ENCODE results near the gene FAM228A. TPM values are rescaled to one million over a fixed set of nuclear protein-coding genes. Genes with fewer than 3 reads are reported as not detected.
"Not testable (repeated sequence)": the region's sequence is repeated elsewhere in the genome, so short reads cannot be mapped to it uniquely, and the experiment has no call there.

FAM228A gene
- under 1 TPM in 1 of 2 donors, not detected in 1; 0.48 TPM for total RNA-seq

DNA sequence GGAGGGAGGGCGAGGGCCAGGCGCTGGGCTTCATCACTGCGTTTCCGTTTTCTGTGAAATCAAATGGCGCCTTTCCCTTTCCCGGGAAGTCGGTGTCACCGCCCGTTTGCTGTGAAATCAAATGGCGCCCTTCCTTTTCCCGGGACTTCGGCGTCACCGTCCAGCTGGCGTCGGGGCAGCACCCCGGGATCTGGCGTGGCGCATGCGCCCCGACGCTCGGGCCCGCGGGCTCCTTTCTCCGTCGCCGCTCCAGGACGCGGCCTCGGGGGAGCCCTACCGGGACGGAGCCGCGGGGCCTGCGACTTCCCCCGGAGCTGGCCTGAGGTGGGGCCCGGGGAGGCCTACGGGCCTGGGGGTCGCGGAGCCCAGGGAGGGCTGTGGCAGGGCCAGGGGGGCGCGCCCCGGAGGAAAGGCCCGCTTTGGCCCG, at the start of gene FAM228A:
Gene FAM228A, plus strand, starts transcription at position 203 of the 427 bp plus-strand sequence. CDS start 428 bp downstream, outside the sequence.
- no peaks in the 10 kb centered on the region for H3K36me3 Mint-ChIP-seq (ENCODE audit: low read depth)
- H3K27ac Mint-ChIP-seq: no peak within 1 kb of the TSS
- H3K4me3 Mint-ChIP-seq: no peak within 1 kb of the TSS
- peaks cover 4% of the 10 kb centered on the region for H3K27me3 Mint-ChIP-seq
- H3K9me3 Mint-ChIP-seq: no peaks in the 10 kb centered on the region
- H3K4me1 Mint-ChIP-seq: no peaks in the 10 kb centered on the region
- ATAC-seq (replicated peaks): no peak

GRCh38 chr2:24125956-24126355, 48.9 kb upstream of the FAM228A start:
- H3K9me3 Mint-ChIP-seq: no peaks in the 10 kb centered on the region
- peaks cover 5% of the 10 kb centered on the region for H3K4me1 Mint-ChIP-seq
- H3K36me3 Mint-ChIP-seq (ENCODE audit: low read depth): no peaks in the 10 kb centered on the region
- no peaks in the 10 kb centered on the region for H3K27me3 Mint-ChIP-seq
- H3K27ac Mint-ChIP-seq: no peak overlapping the region
- no peak for ATAC-seq (replicated peaks)
- no peak overlapping the region for H3K4me3 Mint-ChIP-seq

DNA sequence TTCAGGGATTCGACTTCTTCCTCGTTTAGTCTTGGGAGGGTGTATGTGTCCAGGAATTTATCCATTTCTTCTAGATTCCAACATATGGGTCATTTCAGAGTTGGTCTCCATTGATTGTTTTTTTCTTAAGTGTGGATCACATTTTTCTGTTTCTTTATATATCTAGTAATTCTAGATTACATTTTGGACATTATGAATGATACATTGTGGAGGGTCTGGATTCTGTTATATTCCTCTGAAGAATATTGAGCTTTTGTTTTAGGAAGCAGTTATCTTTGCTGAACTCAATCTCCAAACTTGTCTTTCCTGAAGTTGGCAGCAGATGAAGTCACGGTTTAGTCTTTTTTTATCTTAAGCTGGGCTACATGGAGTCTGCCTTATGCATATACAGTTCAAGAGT, 42.3 kb upstream of the FAM228A start:
- H3K36me3 Mint-ChIP-seq (ENCODE audit: low read depth): no peaks in the 10 kb centered on the region

DNA sequence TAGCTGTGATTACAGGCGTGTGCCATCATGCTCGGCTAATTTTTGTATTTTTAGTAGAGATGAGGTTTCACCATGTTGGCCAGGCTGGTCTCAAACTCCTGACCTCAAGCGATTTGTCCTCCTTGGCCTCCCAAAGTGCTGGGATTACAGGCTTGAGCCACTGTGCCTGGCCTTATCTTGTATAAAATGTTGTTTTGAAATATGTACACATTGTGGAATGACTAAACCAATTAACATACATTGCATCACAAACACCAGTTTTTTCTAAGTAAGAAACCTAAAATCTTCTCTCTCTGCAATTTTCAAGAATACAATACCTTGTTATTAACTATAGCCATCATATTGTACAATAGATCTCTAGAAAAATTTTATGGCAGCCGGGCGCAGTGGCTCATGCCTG, 34.5 kb upstream of the FAM228A start:
- H3K36me3 Mint-ChIP-seq (ENCODE audit: low read depth); H3K27ac Mint-ChIP-seq; H3K27me3 Mint-ChIP-seq; ATAC-seq (replicated peaks); H3K4me3 Mint-ChIP-seq; H3K9me3 Mint-ChIP-seq; H3K4me1 Mint-ChIP-seq: not testable (repeated sequence)

More for the DNA sequence above, 42.3 kb upstream of the FAM228A start:
- Mint-ChIP-seq H3K27me3 (no peaks in the 10 kb centered on the region), H3K27ac (no peak overlapping the region), H3K9me3 (peaks cover 5% of the 10 kb centered on the region), H3K4me1 (no peaks in the 10 kb centered on the region), H3K4me3 (no peak overlapping the region)
- ATAC-seq (replicated peaks): no peak

DNA sequence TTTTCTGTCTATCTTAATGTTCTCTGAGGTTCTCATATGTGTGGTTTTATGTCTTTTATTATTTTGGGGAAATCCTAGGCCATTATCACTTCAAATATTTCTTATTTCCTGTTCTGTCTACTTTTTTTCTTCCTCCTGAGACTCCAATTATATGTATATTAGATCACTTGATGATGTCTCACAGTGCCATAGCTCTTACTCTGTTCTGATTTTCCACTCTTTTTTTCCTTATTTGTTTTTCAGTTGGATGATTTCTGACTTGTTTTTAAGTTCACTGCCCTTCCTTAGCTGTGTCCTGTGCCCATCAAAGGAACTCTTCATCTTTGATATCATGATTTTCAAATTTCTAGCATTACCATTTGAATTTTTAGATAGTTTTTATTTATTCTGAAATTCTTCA, 27.5 kb upstream of the FAM228A start:
- H3K27me3 Mint-ChIP-seq: no peaks in the 10 kb centered on the region
- H3K27ac Mint-ChIP-seq: no peak overlapping the region
- H3K9me3 Mint-ChIP-seq: peaks cover 18% of the 10 kb centered on the region
- H3K36me3 Mint-ChIP-seq (ENCODE audit: low read depth): peaks cover 17% of the 10 kb centered on the region
- no peak for ATAC-seq (replicated peaks)
- H3K4me3 Mint-ChIP-seq: no peak overlapping the region
- H3K4me1 Mint-ChIP-seq: no peaks in the 10 kb centered on the region

DNA sequence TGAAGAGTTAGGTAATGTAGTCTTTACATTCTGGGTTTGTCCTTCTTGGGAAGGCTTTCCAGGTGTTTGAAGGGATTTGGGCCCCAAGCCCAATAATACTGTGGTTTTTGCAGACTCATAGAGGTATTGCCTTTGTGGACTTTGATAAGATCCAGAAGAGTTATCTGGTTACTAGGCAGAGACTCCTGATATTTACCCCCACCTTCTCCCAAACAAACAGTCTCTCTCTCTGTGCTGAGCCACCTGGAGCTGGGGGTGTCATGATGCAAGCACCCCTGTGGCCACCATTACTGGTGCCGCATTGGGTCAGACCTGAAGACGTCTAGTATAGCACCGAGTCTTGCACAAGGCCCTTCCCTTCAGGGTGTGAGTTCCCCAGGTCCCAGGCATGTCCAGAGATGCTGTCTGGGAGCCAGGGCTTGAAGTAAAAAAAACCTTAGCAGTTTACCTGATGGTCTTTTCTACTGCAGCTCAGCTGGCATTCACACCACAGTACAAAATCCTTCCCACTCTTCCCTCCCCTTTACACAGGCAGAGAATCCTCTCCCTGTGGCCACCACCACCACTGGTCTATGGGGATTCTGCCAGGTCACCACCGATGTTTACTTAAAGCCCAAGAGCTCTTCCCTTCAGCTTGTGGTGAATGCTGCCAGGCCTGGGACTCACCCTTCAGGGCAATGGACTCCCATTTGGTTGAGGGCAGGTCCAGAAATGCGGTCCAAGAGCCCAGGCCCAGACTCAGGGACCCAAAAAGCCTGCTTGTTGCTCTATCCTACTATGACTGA, 22.2 kb upstream of the FAM228A start:
- no peaks in the 10 kb centered on the region for H3K4me1 Mint-ChIP-seq
- H3K9me3 Mint-ChIP-seq: peaks cover 13% of the 10 kb centered on the region
- no peak for ATAC-seq (replicated peaks)
- peaks cover 12% of the 10 kb centered on the region for H3K36me3 Mint-ChIP-seq (ENCODE audit: low read depth)
- H3K4me3 Mint-ChIP-seq: no peak overlapping the region
- H3K27ac Mint-ChIP-seq: no peak overlapping the region
- no peaks in the 10 kb centered on the region for H3K27me3 Mint-ChIP-seq

GRCh38 chr2:24153478-24153877, 21.4 kb upstream of the FAM228A start:
- ATAC-seq (replicated peaks): no peak
- Mint-ChIP-seq H3K27ac (no peak overlapping the region), H3K27me3 (no peaks in the 10 kb centered on the region), H3K36me3 (ENCODE audit: low read depth) (peaks cover 6% of the 10 kb centered on the region), H3K4me3 (no peak overlapping the region), H3K4me1 (no peaks in the 10 kb centered on the region), H3K9me3 (peaks cover 7% of the 10 kb centered on the region)

DNA sequence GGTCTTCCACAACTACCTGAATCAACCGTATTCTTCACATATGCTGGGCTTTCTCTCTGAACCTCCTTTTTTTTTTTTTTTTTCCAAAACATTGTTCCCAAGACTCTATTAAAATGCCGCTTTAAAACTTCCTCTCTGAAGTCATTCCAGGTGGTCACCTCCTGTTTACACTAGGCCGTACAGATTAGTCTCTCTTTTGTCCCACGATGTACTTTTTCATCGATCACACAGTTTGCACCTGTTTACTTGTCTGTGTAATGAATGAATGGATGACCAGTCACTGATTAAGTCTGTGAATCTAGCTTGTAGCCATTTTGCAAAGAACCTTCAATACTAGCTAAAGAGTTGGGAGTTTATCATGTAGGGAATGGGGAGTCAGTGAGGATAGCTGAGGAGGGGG, 16.7 kb upstream of the FAM228A start:
- no peaks in the 10 kb centered on the region for H3K4me1 Mint-ChIP-seq
- H3K36me3 Mint-ChIP-seq (ENCODE audit: low read depth): peaks cover 5% of the 10 kb centered on the region
- no peaks in the 10 kb centered on the region for H3K9me3 Mint-ChIP-seq
- H3K27me3 Mint-ChIP-seq: no peaks in the 10 kb centered on the region
- ATAC-seq (replicated peaks): no peak
- H3K27ac Mint-ChIP-seq: no peak overlapping the region
- no peak overlapping the region for H3K4me3 Mint-ChIP-seq

DNA sequence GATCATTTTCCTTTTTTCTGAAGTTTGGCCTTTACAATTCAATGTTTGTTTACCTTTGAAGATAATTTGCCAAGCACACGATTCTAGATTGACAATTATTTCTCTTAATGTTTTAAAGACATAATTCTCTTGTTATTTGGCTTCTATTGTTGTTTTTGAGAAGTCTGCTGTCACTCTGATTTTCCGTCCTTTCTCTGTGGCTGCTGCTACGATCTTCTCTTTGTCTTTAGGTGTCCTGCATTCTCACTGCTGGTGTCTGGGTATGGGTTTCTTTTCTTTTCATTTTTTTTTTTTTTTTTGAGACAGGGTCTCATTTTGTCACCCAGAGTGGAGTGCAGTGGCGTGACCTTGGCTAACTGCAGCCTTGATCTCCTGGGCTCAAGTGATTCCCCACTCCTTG, 15.1 kb upstream of the FAM228A start:
- no peaks in the 10 kb centered on the region for H3K9me3 Mint-ChIP-seq
- no peak overlapping the region for H3K4me3 Mint-ChIP-seq
- no peak overlapping the region for H3K27ac Mint-ChIP-seq
- no peaks in the 10 kb centered on the region for H3K27me3 Mint-ChIP-seq
- no peaks in the 10 kb centered on the region for H3K4me1 Mint-ChIP-seq
- peaks cover 5% of the 10 kb centered on the region for H3K36me3 Mint-ChIP-seq (ENCODE audit: low read depth)
- no peak for ATAC-seq (replicated peaks)

- Mint-ChIP-seq H3K27ac (no peak overlapping the region), H3K9me3 (no peaks in the 10 kb centered on the region), H3K4me1 (no peaks in the 10 kb centered on the region), H3K36me3 (ENCODE audit: low read depth) (peaks cover 5% of the 10 kb centered on the region), H3K27me3 (no peaks in the 10 kb centered on the region), H3K4me3 (no peak overlapping the region)
- ATAC-seq (replicated peaks): no peak
Measured at GRCh38 chr2:24160761-24161160, 14.1 kb upstream of the FAM228A start.

- Mint-ChIP-seq H3K27me3 (no peaks in the 10 kb centered on the region), H3K4me1 (no peaks in the 10 kb centered on the region), H3K27ac (no peak overlapping the region), H3K36me3 (ENCODE audit: low read depth) (peaks cover 5% of the 10 kb centered on the region), H3K4me3 (no peak overlapping the region), H3K9me3 (no peaks in the 10 kb centered on the region)
- no peak for ATAC-seq (replicated peaks)
Measured at GRCh38 chr2:24162494-24162893, 12.4 kb upstream of the FAM228A start.

- H3K4me3 Mint-ChIP-seq: no peak overlapping the region
- H3K4me1 Mint-ChIP-seq: no peaks in the 10 kb centered on the region
- peaks cover 5% of the 10 kb centered on the region for H3K36me3 Mint-ChIP-seq (ENCODE audit: low read depth)
- no peak overlapping the region for H3K27ac Mint-ChIP-seq
- no peaks in the 10 kb centered on the region for H3K9me3 Mint-ChIP-seq
- ATAC-seq (replicated peaks): no peak
- no peaks in the 10 kb centered on the region for H3K27me3 Mint-ChIP-seq
Measured at GRCh38 chr2:24163186-24163585, 11.7 kb upstream of the FAM228A start.

- no peak for ATAC-seq (replicated peaks)
- Mint-ChIP-seq H3K4me1 (no peaks in the 10 kb centered on the region), H3K27ac (no peak overlapping the region), H3K4me3 (no peak overlapping the region), H3K9me3 (no peaks in the 10 kb centered on the region), H3K36me3 (ENCODE audit: low read depth) (peaks cover 5% of the 10 kb centered on the region), H3K27me3 (no peaks in the 10 kb centered on the region)
Measured at GRCh38 chr2:24163601-24164000, 11.3 kb upstream of the FAM228A start.

GRCh38 chr2:24164416-24164973, 10.4 kb upstream of the FAM228A start:
- Mint-ChIP-seq H3K27ac (no peak overlapping the region), H3K9me3 (no peaks in the 10 kb centered on the region), H3K4me3 (no peak overlapping the region), H3K4me1 (no peaks in the 10 kb centered on the region), H3K27me3 (no peaks in the 10 kb centered on the region), H3K36me3 (ENCODE audit: low read depth) (peaks cover 5% of the 10 kb centered on the region)
- peak; percentile 73 for ATAC-seq (replicated peaks)

DNA sequence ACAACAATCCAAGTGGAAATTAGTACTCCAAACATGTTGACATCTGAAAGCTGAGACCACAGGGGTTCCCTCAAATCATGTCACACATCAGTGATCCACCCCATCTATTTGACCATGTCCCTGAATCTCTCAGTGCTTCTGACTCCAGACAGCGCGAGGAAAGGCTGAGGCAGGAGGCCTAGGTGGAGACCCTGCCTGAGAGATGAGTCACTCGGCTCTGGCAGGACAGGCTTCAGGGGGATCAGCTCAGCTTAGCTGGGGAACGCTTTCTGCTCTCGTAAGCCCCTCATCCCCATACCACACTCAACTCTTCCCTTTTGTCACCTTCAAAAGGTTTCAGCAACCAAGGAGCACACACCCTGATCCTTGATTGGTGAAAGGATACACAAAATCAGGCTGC, 5.8 kb upstream of the FAM228A start:
- no peak overlapping the region for H3K27ac Mint-ChIP-seq
- peaks cover 3% of the 10 kb centered on the region for H3K27me3 Mint-ChIP-seq
- no peaks in the 10 kb centered on the region for H3K36me3 Mint-ChIP-seq (ENCODE audit: low read depth)
- no peaks in the 10 kb centered on the region for H3K4me1 Mint-ChIP-seq
- H3K9me3 Mint-ChIP-seq: no peaks in the 10 kb centered on the region
- no peak for ATAC-seq (replicated peaks)
- H3K4me3 Mint-ChIP-seq: no peak overlapping the region
